IMR-90 (cell line): Measurements from ENCODE around the gene TMEM141. TPM values are rescaled to one million over a fixed set of nuclear protein-coding genes. Genes with fewer than 3 reads are reported as not detected.

Experiments used
- ATAC-seq: fragments of 200-7000 bp; cut with Tn5 transposase; 2 replicates; pipeline ENCODE4 v1.9.1; 2020; ENCODE audit warnings: low read depth, mild to moderate bottlenecking, moderate library complexity
- BruUV-seq: library from RNA; stranded (reverse); fragments of 400-500 nt; replicated peaks from 2 replicates; lab custom pipeline; 2021; lab: Mats Ljungman, UMichigan
- CTCF ChIA-PET: fragments of 300-600 bp; formaldehyde crosslinking; extraction: SDS; loops from one replicate; lab custom pipeline; 2021; ENCODE audit warnings: antibody characterized with exemption; lab: Yijun Ruan, JAX
- POLR2A ChIA-PET: fragments of 300-600 bp; sonication (Branson Sonifier 250); formaldehyde crosslinking; loops from one replicate; lab custom pipeline; 2022; ENCODE audit warnings: antibody characterized with exemption; ENCODE audit not compliant: unreplicated experiment; lab: Charles Lee
- DNase-seq: peaks from one replicate; pipeline ENCODE4 v3.0.0; 2013
- H2AFZ ChIP-seq: replicated peaks from 2 replicates; pipeline ENCODE3; 2013; ENCODE audit warnings: low read length, mild to moderate bottlenecking; ENCODE audit not compliant: poor library complexity
- H2AK5ac ChIP-seq: 2 replicates; pipeline ENCODE4 v1.6.1; 2013; ENCODE audit warnings: low read depth, low read length, inconsistent platforms
- H2AK9ac ChIP-seq: replicated peaks from 2 replicates; pipeline ENCODE3; 2013; ENCODE audit warnings: mild to moderate bottlenecking, low read depth, low read length, moderate library complexity; ENCODE audit not compliant: poor library complexity
- H2BK120ac ChIP-seq: 2 replicates; pipeline ENCODE4 v1.6.1; 2013; ENCODE audit warnings: low read depth, low read length, inconsistent platforms
- H2BK15ac ChIP-seq: 3 replicates; pipeline ENCODE4 v1.6.1; 2013; ENCODE audit warnings: low read depth, low read length, inconsistent platforms
- H2BK20ac ChIP-seq: 2 replicates; pipeline ENCODE4 v1.6.1; 2013; ENCODE audit warnings: low read depth, mild to moderate bottlenecking, inconsistent platforms, low read length, moderate library complexity
- H2BK5ac ChIP-seq: 2 replicates; pipeline ENCODE4 v1.6.1; 2013; ENCODE audit warnings: mild to moderate bottlenecking, low read depth, low read length, inconsistent platforms; ENCODE audit not compliant: poor library complexity, severe bottlenecking
- H3K14ac ChIP-seq: replicated peaks from 2 replicates; pipeline ENCODE4 v1.6.1; 2013; ENCODE audit warnings: low read depth, low read length, inconsistent platforms
- H3K18ac ChIP-seq: 2 replicates; pipeline ENCODE4 v1.6.1; 2013; ENCODE audit warnings: low read depth, low read length, control low read depth
- H3K23ac ChIP-seq: 2 replicates; pipeline ENCODE4 v1.6.1; 2013; ENCODE audit warnings: low read depth, low read length, inconsistent platforms
- H3K27ac ChIP-seq: 2 replicates; pipeline ENCODE4 v1.5.1; 2013; ENCODE audit warnings: mild to moderate bottlenecking, control low read depth, low read length; ENCODE audit not compliant: insufficient read depth
- H3K27me3 ChIP-seq: 2 replicates; pipeline ENCODE4 v1.6.1; 2013; ENCODE audit warnings: low read length; ENCODE audit not compliant: control insufficient read depth, insufficient read depth
- H3K36me3 ChIP-seq: 2 replicates; pipeline ENCODE4 v1.6.1; 2013; ENCODE audit warnings: low read length, mixed read lengths; ENCODE audit not compliant: control insufficient read depth, insufficient read depth
- H3K4ac ChIP-seq: 2 replicates; pipeline ENCODE4 v1.6.1; 2013; ENCODE audit warnings: low read depth, low read length, inconsistent platforms
- H3K4me1 ChIP-seq: 2 replicates; pipeline ENCODE4 v1.6.1; 2013; ENCODE audit warnings: low read length, mixed read lengths; ENCODE audit not compliant: control insufficient read depth, insufficient read depth
- H3K4me2 ChIP-seq: 2 replicates; pipeline ENCODE4 v1.6.1; 2013; ENCODE audit warnings: low read depth, mild to moderate bottlenecking, control low read depth, low read length, moderate library complexity
- H3K4me3 ChIP-seq: 2 replicates; pipeline ENCODE4 v1.5.1; 2013; ENCODE audit warnings: low read depth, mild to moderate bottlenecking, control low read depth, low read length, moderate library complexity; ENCODE audit not compliant: insufficient read depth
- H3K56ac ChIP-seq: 2 replicates; pipeline ENCODE4 v1.6.1; 2013; ENCODE audit warnings: low read length, inconsistent platforms; ENCODE audit not compliant: insufficient read depth; ENCODE audit errors: extremely low read depth
- H3K79me1 ChIP-seq, 2 experiments: 2 replicates each; pipeline ENCODE4 v1.6.1; 2013; ENCODE audit warnings: low read length in 2 of 2, inconsistent platforms in 1 of 2, low read depth in 1 of 2
- H3K9ac ChIP-seq: 2 replicates; pipeline ENCODE4 v1.6.1; 2013; ENCODE audit warnings: low read depth, low read length, control low read depth
- H3K9me1 ChIP-seq: 2 replicates; pipeline ENCODE4 v1.6.1; 2013; ENCODE audit warnings: low read length, inconsistent platforms; ENCODE audit not compliant: insufficient read depth
- H3K9me3 ChIP-seq: 2 replicates; pipeline ENCODE4 v1.6.1; 2013; ENCODE audit warnings: low read length; ENCODE audit not compliant: control insufficient read depth, insufficient read depth
- H4K20me1 ChIP-seq: 2 replicates; pipeline ENCODE4 v1.6.1; 2013; ENCODE audit warnings: low read length, inconsistent platforms; ENCODE audit not compliant: insufficient read depth
- H4K5ac ChIP-seq: 2 replicates; pipeline ENCODE4 v1.6.1; 2013; ENCODE audit warnings: mild to moderate bottlenecking, low read depth, low read length, control low read depth
- H4K8ac ChIP-seq, 2 experiments: 2 replicates each; pipeline ENCODE4 v1.6.1; 2013; ENCODE audit warnings: low read depth in 2 of 2, low read length in 2 of 2, control low read depth in 1 of 2, inconsistent platforms in 1 of 2
- H4K91ac ChIP-seq: 2 replicates; pipeline ENCODE4 v1.6.1; 2013; ENCODE audit warnings: low read depth, low read length, inconsistent platforms; ENCODE audit not compliant: insufficient read depth
- ELK1 ChIP-seq: fragments of 150-350 bp; IDR thresholded peaks from 2 replicates; pipeline ENCODE4 v1.6.1; 2016; ENCODE audit warnings: low read depth, mild to moderate bottlenecking, low read length, moderate library complexity, borderline replicate concordance
- MAFK ChIP-seq: IDR thresholded peaks from 2 replicates; pipeline ENCODE4 v1.6.1; 2012; ENCODE audit warnings: low read depth, low read length, improper control_type of control experiment
- RAD21 ChIP-seq: IDR thresholded peaks from 2 replicates; pipeline ENCODE4 v1.6.1; 2012; ENCODE audit warnings: low read length, improper control_type of control experiment
- RCOR1 ChIP-seq: IDR thresholded peaks from 2 replicates; pipeline ENCODE4 v1.6.1; 2012; ENCODE audit warnings: mild to moderate bottlenecking, low read length, improper control_type of control experiment; ENCODE audit not compliant: insufficient replicate concordance
- SMC3 ChIP-seq: fragments of 150-350 bp; IDR thresholded peaks from 2 replicates; pipeline ENCODE4 v1.6.1; 2016; ENCODE audit warnings: low read depth, mild to moderate bottlenecking, antibody characterized with exemption, low read length, moderate library complexity
- dilution Hi-C: fragments of 300-500 bp; cut with HindIII; formaldehyde crosslinking; loops from one replicate; pipeline ENCODE4 v1.14.3; 2018; ENCODE audit warnings: low sequenced_read_pairs; ENCODE audit not compliant: unreplicated experiment
- in situ Hi-C: fragments of 300-500 bp; cut with MboI; formaldehyde crosslinking; loops from 3 replicates; pipeline ENCODE4 v1.14.3; 2019; ENCODE audit warnings: low sequenced_read_pairs, inconsistent platforms, mixed read lengths
- intact Hi-C: fragments of 100-400 bp; cut with micrococcal nuclease; formaldehyde crosslinking; loops from 2 replicates; pipeline ENCODE4 v1.10.0; 2022
- polyA plus RNA-seq, 3 experiments: library from polyadenylated mRNA; depleted of rRNA; stranded (reverse); fragments of >200 nt; gene quantifications; 2 replicates each; pipeline ENCODE4 v1.2.3, GENCODE V29; 2012; ENCODE audit warnings: low replicate concordance in 1 of 3
- total RNA-seq: library from RNA; depleted of rRNA; stranded (reverse); fragments of >200 nt; gene quantifications from 2 replicates; pipeline ENCODE4 v1.2.3, GENCODE V29; 2012

Gene TMEM141
- total and polyA plus RNA-seq, 2 of the 4 experiments (the other 2 are of a cell fraction) = 39.1 to 77.8 TPM

DNA sequence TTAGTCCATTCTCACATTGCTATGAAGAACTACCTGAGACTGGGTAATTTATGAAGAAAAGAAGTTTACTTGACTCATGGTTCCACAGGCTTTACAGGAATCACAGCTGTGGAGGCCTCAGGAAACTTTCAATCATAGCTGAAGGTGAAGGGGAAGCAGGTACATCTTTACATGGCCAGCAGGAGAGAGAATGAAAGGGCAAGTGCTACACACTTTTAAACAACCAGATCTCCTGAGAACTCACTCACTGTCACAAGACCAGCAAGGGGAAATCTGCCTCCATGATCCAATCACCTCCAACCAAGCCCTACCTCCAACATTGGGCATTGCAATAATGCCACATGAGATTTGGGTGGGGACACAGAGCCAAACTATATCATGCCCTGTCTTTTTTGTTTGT is 39.3 kb upstream of the TMEM141 start:
- no peaks in the 10 kb centered on the region for H4K20me1 ChIP-seq
- no peak overlapping the region for H3K27ac ChIP-seq
- no peak overlapping the region for H2BK15ac ChIP-seq
- dilution Hi-C loops = no loop called here
- H3K36me3 ChIP-seq = no peaks in the 10 kb centered on the region
- DNase-seq = no peak
- H3K27me3 ChIP-seq = peaks cover 11% of the 10 kb centered on the region
- H4K5ac ChIP-seq = no peak overlapping the region
- no peak overlapping the region for H2BK5ac ChIP-seq
- in situ Hi-C loops = no loop called here
- no peak for ATAC-seq
- no peak overlapping the region for H3K9ac ChIP-seq
- no peak overlapping the region for H3K4ac ChIP-seq
- BruUV-seq = no TSS peak
- intact Hi-C loops = no loop called here
- no peaks in the 10 kb centered on the region for H3K4me1 ChIP-seq
- H4K91ac ChIP-seq = no peak overlapping the region
- ChIA-PET CTCF (no interaction called here), POLR2A (no interaction called here)
- H2AFZ ChIP-seq = no peak overlapping the region
- no peak overlapping the region for H3K14ac ChIP-seq
- no peak overlapping the region for H3K23ac ChIP-seq
- no peak overlapping the region for H3K4me3 ChIP-seq
- H3K79me1 ChIP-seq = no peaks in the 10 kb centered on the region
- no peak overlapping the region for H3K4me2 ChIP-seq
- H2AK9ac ChIP-seq = no peak overlapping the region
- no peak overlapping the region for H4K8ac ChIP-seq
- no peaks in the 10 kb centered on the region for H3K9me1 ChIP-seq
- H3K56ac ChIP-seq = no peak overlapping the region
- TF ChIP-seq MAFK (no peak), SMC3 (no peak), RCOR1 (no peak), RAD21 (no peak), ELK1 (no peak)
- H3K18ac ChIP-seq = no peak overlapping the region
- peaks cover 16% of the 10 kb centered on the region for H3K9me3 ChIP-seq
- no peak overlapping the region for H2BK20ac ChIP-seq
- no peak overlapping the region for H2BK120ac ChIP-seq
- H2AK5ac ChIP-seq = no peak overlapping the region
